Gastrocnemius medialis (tissue), 4 donors: ENCODE results near the gene LCE2C.

Experiments used
- POLR2A ChIP-seq, 2 donors: fragments of 450-650 bp; IDR thresholded peaks; one replicate each; pipeline ENCODE4 v1.6.1; 2017; ENCODE audit warnings: antibody characterized with exemption in 2 of 2, mild to moderate bottlenecking in 2 of 2, moderate library complexity in 2 of 2
- TF ChIP-seq, protein P1 (sequence below), 5 experiments: fragments of 450-650 bp in 3 of 5; fragments of 200-600 bp in 2 of 5; sonication (generic) in 2 of 5; IDR thresholded peaks in 4 of 5; conservative IDR thresholded peaks in 1 of 5; 1 replicate in 4 of 5; 2 replicates in 1 of 5; pipeline ENCODE4 v1.5.1; 2016 to 2019; ENCODE audit warnings: antibody characterized with exemption in 5 of 5, mild to moderate bottlenecking in 3 of 5, moderate library complexity in 3 of 5

DNA sequence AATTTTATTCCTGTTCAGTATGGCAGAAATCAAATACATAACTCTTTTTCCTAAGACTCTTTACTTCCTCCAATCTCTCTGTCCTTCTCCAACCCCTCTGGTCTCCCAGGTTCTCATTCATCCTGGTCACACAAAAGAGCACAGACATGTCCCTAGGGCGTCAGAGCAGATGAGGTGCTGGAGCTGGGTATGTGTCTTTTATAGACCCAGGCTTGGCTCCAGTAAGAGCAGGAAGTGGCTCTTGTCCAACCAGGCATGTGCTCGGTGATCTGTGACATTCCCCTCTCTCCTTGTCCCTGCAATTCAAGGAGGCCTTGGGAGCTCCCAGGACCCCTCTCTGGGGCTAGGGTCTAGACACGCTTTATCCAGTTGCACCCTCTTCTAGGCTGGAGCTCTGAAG is 29.9 kb upstream of the LCE2C start:
- TF ChIP-seq, protein P1, sequence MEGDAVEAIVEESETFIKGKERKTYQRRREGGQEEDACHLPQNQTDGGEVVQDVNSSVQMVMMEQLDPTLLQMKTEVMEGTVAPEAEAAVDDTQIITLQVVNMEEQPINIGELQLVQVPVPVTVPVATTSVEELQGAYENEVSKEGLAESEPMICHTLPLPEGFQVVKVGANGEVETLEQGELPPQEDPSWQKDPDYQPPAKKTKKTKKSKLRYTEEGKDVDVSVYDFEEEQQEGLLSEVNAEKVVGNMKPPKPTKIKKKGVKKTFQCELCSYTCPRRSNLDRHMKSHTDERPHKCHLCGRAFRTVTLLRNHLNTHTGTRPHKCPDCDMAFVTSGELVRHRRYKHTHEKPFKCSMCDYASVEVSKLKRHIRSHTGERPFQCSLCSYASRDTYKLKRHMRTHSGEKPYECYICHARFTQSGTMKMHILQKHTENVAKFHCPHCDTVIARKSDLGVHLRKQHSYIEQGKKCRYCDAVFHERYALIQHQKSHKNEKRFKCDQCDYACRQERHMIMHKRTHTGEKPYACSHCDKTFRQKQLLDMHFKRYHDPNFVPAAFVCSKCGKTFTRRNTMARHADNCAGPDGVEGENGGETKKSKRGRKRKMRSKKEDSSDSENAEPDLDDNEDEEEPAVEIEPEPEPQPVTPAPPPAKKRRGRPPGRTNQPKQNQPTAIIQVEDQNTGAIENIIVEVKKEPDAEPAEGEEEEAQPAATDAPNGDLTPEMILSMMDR (IDR thresholded peaks at IDR 0.05 in 4 of 5, conservative IDR thresholded peaks at IDR 0.05 in 1 of 5), result no peak
- no peak for TF ChIP-seq POLR2A (IDR thresholded peaks at IDR 0.05)
